Loucy (cell line): ENCODE data around the gene SUSD2.

Source experiments
- CTCF ChIP-seq: fragments of 200-600 bp; sonication (generic); conservative IDR thresholded peaks from 2 replicates; pipeline ENCODE4 v1.5.1; 2014; ENCODE audit warnings: mild to moderate bottlenecking, antibody characterized with exemption, low read length
- EZH2phosphoT487 ChIP-seq: fragments of 200-600 bp; IDR thresholded peaks from 2 replicates; pipeline ENCODE4 v1.6.1; 2018; ENCODE audit warnings: antibody characterized with exemption, mild to moderate bottlenecking, moderate library complexity, borderline replicate concordance

DNA sequence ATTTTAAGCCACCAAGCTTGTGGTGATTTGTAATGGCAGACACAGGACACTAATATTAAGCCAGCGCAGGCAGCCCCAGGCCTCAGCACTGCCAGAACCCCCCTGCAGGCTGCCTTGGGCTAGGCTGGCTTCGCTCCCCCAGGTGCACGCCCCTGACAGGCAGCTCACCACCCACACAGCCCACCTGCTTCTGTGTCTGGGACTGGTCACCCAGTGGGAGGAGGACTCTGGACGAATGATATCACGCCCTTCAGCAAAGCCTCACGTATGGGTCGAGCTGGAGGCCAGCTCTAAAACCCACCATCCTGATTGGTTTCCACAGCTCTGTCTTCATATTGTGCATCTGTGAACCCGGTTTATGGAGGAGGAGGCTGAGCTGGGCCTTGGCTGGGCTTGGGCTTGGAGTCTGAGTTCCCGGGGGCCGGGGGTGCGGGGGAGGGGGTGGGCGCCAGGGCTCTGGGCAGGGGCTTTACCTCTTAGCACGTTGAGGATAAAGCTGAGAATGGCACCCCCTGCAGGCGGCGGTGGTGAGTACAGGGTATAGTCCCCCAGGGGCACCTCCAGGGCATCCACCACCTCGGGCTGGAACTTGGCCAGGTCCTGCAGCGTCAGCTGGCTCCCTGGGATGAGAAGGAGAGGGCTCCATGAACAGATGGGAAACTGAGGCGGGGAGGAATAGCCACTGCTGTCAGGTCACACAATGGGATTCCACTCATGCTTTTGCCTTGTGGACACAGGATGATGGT, 49.8 kb downstream of the SUSD2 start:
- TF ChIP-seq CTCF (peak; percentile 49), EZH2phosphoT487 (no peak)
